DOHH2 (cell line): ENCODE results near the gene CTNNBIP1.
A peak's percentile ranks its signal among the peaks of the same experiment; 100 is the strongest.

Source experiments
- H3F3A ChIP-seq: fragments of 200-600 bp; sonication (generic), shearing (Covaris generic); 2 replicates; pipeline ENCODE4 v1.6.0; 2016; ENCODE audit warnings: antibody characterized with exemption, mild to moderate bottlenecking; ENCODE audit not compliant: control insufficient read depth, insufficient read depth
- H3K27ac ChIP-seq: fragments of 200-600 bp; sonication (generic); 2 replicates; pipeline ENCODE4 v1.5.1; 2014; ENCODE audit warnings: low read depth, mild to moderate bottlenecking, low read length, moderate library complexity
- H3K27me3 ChIP-seq: fragments of 200-600 bp; sonication (generic); 2 replicates; pipeline ENCODE4 v1.6.1; 2014; ENCODE audit warnings: mild to moderate bottlenecking, low read length, mixed read lengths; ENCODE audit not compliant: control insufficient read depth
- H3K36me3 ChIP-seq: fragments of 200-600 bp; sonication (generic); 2 replicates; pipeline ENCODE4 v1.6.1; 2014; ENCODE audit warnings: mild to moderate bottlenecking, low read length, moderate library complexity, mixed read lengths; ENCODE audit not compliant: control insufficient read depth
- H3K4me1 ChIP-seq: fragments of 200-600 bp; sonication (generic); 2 replicates; pipeline ENCODE4 v1.6.1; 2014; ENCODE audit warnings: mild to moderate bottlenecking, low read length, mixed read lengths; ENCODE audit not compliant: control insufficient read depth
- H3K4me2 ChIP-seq: fragments of 200-600 bp; sonication (generic); 2 replicates; pipeline ENCODE4 v1.6.0; 2014; ENCODE audit warnings: mild to moderate bottlenecking, low read length, moderate library complexity
- H3K4me3 ChIP-seq: fragments of 200-600 bp; sonication (generic); 2 replicates; pipeline ENCODE4 v1.5.1; 2014; ENCODE audit warnings: mild to moderate bottlenecking, low read length, mixed read lengths
- H3K79me2 ChIP-seq: fragments of 200-600 bp; sonication (generic); 2 replicates; pipeline ENCODE4 v1.6.1; 2014; ENCODE audit warnings: mild to moderate bottlenecking, low read length, mixed read lengths; ENCODE audit not compliant: control insufficient read depth
- H3K9me2 ChIP-seq: fragments of 200-600 bp; sonication (generic); replicated peaks from 2 replicates; pipeline ENCODE4 v1.6.1; 2014; ENCODE audit warnings: mild to moderate bottlenecking, low read length, mixed read lengths; ENCODE audit not compliant: control insufficient read depth
- H3K9me3 ChIP-seq: fragments of 200-600 bp; sonication (generic); 2 replicates; pipeline ENCODE4 v1.6.1; 2014; ENCODE audit warnings: antibody characterized with exemption, low read length, mixed read lengths; ENCODE audit not compliant: control insufficient read depth, insufficient read depth
- H4K20me1 ChIP-seq: fragments of 200-600 bp; sonication (generic); 2 replicates; pipeline ENCODE4 v1.6.0; 2014; ENCODE audit warnings: low read depth, mild to moderate bottlenecking, antibody characterized with exemption, low read length, moderate library complexity; ENCODE audit not compliant: control insufficient read depth, insufficient read depth
- CTCF ChIP-seq: fragments of 200-600 bp; sonication (generic); IDR thresholded peaks from one replicate; pipeline ENCODE4 v1.5.1; 2014; ENCODE audit warnings: antibody characterized with exemption, mild to moderate bottlenecking, low read depth, low read length; ENCODE audit not compliant: poor library complexity, severe bottlenecking
- EZH2phosphoT487 ChIP-seq: fragments of 200-600 bp; sonication (generic); IDR thresholded peaks from 2 replicates; pipeline ENCODE4 v1.6.1; 2017; ENCODE audit warnings: borderline replicate concordance, mild to moderate bottlenecking, antibody characterized with exemption, low read length, moderate library complexity, mixed read lengths

CTNNBIP1 gene

GRCh38 chr1:9823693-9823942 lies 86.5 kb downstream of the CTNNBIP1 start:
- H3K27ac ChIP-seq, result peak overlapping the region; percentile 24; the same call in 1 of the 2 replicates

GRCh38 chr1:9822897-9823692 lies 87.0 kb downstream of the CTNNBIP1 start:
- 0 out of 2 replicates have a peak, but pooled peaks cover 4% of the 10 kb centered on the region for H4K20me1 ChIP-seq
- H3F3A ChIP-seq, result peaks cover 27% of the 10 kb centered on the region
- H3K4me1 ChIP-seq, result peaks cover 75% of the 10 kb centered on the region
- H3K9me2 ChIP-seq, result no peaks in the 10 kb centered on the region
- TF ChIP-seq CTCF, result no peak
- TF ChIP-seq EZH2phosphoT487, result no peak
- peak overlapping the region; percentile 79 for H3K4me2 ChIP-seq
- H3K79me2 ChIP-seq, result peaks cover 54% of the 10 kb centered on the region
- peak overlapping the region; percentile 24 for H3K27ac ChIP-seq
- no peaks in the 10 kb centered on the region for H3K9me3 ChIP-seq
- peak overlapping the region; percentile 96 for H3K4me3 ChIP-seq
- no peaks in the 10 kb centered on the region for H3K27me3 ChIP-seq
- H3K36me3 ChIP-seq, result peaks cover 37% of the 10 kb centered on the region

More at GRCh38 chr1:9823693-9823942, 86.5 kb downstream of the CTNNBIP1 start:
- Histone ChIP-seq H3K4me1 (peaks cover 74% of the 10 kb centered on the region), H3K9me3 (no peaks in the 10 kb centered on the region), H4K20me1 (0 out of 2 replicates have a peak, but pooled peaks cover 4% of the 10 kb centered on the region), H3K4me2 (peak overlapping the region; percentile 79), H3K27me3 (no peaks in the 10 kb centered on the region), H3K4me3 (peak overlapping the region; percentile 96), H3F3A (peaks cover 27% of the 10 kb centered on the region), H3K36me3 (peaks cover 32% of the 10 kb centered on the region), H3K9me2 (no peaks in the 10 kb centered on the region), H3K79me2 (peaks cover 49% of the 10 kb centered on the region)
- no peak for TF ChIP-seq EZH2phosphoT487

- peak overlapping the region; percentile 24 for H3K27ac ChIP-seq
- peaks cover 75% of the 10 kb centered on the region for H3K4me1 ChIP-seq
- peaks cover 30% of the 10 kb centered on the region for H3F3A ChIP-seq
Measured at GRCh38 chr1:9822490-9822889, 87.6 kb downstream of the CTNNBIP1 start.

More at GRCh38 chr1:9822490-9822889, 87.6 kb downstream of the CTNNBIP1 start:
- Histone ChIP-seq H3K27me3 (no peaks in the 10 kb centered on the region), H3K36me3 (peaks cover 43% of the 10 kb centered on the region), H4K20me1 (0 out of 2 replicates have a peak, but pooled peaks cover 4% of the 10 kb centered on the region), H3K9me3 (no peaks in the 10 kb centered on the region), H3K4me2 (peak overlapping the region; percentile 79), H3K9me2 (no peaks in the 10 kb centered on the region), H3K79me2 (peaks cover 60% of the 10 kb centered on the region), H3K4me3 (peak overlapping the region; percentile 96)
- TF ChIP-seq EZH2phosphoT487, result no peak
- no peak for TF ChIP-seq CTCF
